GM21447 (cell line): Measurements from ENCODE around the gene BTG4.

Experiments
- ATAC-seq: cut with Tn5 transposase; IDR thresholded peaks from one replicate; pipeline ENCODE4 v1.9.1; 2021; ENCODE audit not compliant: unreplicated experiment

The BTG4 gene

DNA sequence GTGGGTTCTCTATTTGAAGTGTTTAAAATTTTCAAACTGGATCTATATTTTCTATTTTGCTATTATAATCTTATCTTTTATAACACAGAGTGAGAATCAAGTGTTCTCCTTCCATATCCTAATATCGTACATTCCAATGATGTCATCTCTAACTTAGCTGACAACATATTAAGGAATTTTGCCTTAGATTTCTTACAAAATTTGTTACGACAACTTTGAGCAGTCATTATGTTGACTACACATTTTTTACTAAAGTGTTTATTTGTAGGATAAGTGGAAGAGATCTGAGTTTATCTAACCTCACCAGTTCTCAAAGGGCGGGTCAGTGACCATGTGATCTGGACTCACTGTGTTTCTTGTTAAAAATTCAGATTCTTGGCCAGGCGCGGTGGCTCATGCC is 12.7 kb downstream of the BTG4 start:
- no peak for ATAC-seq

DNA sequence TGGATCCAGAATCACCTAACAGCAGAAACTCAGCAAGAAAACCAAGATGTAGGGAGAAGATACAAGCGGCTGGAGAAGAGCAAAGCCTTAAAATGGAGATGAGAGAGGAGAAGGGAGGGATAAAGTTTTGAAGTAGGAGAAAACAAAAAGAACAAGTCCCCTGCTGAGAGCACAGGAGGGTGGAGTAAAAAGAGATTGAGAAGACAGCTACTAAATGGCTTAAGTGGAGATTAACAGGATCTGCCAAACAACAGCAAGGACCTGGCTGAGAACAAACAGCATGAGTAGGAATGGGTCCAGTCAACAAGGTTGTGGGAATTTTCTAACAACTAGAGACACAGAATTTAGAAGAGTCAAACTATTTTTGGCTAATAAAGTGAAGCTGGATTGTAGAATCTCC is 18.1 kb downstream of the BTG4 start:
- ATAC-seq, result no peak

GRCh38 chr11:111490496-111490895 is 21.7 kb downstream of the BTG4 start:
- ATAC-seq, result no peak

DNA sequence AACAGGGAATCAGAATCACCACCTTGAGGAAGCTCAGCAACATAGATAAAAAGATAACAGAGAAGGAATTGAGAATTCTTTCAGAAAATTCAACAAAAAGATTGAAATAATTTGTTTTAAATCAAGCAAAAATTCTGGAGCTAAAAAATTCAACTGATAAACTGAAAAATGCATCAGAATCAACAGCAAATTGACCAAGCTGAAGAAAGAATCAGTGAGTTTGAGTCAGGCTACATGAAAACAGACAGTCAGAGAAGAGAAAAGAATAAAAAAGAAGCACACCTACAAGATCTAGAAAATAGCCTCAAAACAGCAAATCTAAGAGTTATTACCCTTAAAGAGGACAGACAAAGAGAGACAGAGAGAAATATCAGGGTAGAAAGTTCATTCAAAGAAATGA is 28.8 kb downstream of the BTG4 start:
- ATAC-seq, result no peak

- ATAC-seq, result no peak
These were observed 32.5 kb downstream of the BTG4 start for GRCh38 chr11:111479666-111480065.

GRCh38 chr11:111477898-111478297 is 34.3 kb downstream of the BTG4 start:
- ATAC-seq, result no peak

- no peak for ATAC-seq
These were observed 35.2 kb downstream of the BTG4 start for GRCh38 chr11:111476956-111477355.

- no peak for ATAC-seq
These were observed 35.8 kb downstream of the BTG4 start for GRCh38 chr11:111476366-111476765.

DNA sequence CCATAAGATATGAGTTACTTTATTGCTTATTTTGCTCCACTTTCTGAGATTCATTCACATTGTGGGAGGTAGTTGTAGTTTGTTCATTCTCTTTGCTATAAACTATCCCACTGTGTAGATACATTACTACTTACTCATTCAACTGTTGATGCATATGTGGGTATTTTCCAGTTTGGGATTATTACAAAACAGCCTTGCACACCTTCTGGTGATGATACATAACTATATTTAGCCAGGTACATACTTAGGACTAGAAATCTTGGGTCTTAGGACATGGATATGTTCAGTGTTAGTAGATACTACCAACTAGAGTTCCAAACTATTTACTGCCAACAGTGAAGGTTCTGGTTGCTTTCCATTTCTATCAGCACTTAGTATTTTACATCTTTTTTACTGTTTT is 37.8 kb downstream of the BTG4 start:
- no peak for ATAC-seq

- no peak for ATAC-seq
These were observed 40.0 kb downstream of the BTG4 start for GRCh38 chr11:111472228-111472627.

DNA sequence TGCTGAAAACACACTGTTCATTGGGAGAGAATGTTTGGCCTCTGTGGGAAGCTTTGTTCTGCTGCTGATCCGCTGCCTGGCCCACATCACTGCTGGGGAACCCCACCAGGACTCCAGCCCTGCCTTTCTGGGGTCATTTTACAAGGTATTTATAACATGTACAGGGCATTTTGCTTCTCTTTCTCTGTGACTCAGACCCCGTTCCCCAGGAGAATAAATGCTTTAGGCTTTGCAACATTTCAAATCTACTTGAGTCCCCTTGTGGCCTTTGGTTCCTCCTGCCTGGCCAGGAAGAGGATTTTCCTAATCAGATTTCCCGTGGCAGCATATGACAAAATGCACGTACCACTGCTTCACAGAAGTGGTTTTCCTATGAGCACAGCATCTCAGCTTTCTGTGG is 43.0 kb downstream of the BTG4 start:
- no peak for ATAC-seq

GRCh38 chr11:111466615-111467014 is 45.6 kb downstream of the BTG4 start:
- no peak for ATAC-seq

- no peak for ATAC-seq
These were observed 46.8 kb downstream of the BTG4 start for GRCh38 chr11:111465400-111465799.

DNA sequence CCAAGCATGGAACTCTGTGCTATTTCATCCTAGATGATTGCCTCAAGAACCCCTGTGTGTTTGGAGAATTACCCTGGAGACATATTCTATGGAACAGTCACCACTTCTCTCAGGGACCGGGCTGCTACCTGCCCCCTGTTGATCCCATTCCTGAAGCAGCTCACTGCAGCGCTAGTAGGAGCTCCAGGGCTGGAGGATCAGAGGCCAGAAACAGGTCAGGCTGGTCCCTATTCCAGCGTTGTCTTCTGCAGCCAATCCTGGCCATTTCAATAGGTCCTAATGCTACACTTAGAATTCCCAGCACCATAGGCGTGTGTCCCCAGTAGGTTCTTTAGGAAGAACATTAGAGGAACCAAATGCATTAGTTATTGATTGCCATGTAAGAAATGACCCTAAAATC is 48.9 kb downstream of the BTG4 start:
- no peak for ATAC-seq

DNA sequence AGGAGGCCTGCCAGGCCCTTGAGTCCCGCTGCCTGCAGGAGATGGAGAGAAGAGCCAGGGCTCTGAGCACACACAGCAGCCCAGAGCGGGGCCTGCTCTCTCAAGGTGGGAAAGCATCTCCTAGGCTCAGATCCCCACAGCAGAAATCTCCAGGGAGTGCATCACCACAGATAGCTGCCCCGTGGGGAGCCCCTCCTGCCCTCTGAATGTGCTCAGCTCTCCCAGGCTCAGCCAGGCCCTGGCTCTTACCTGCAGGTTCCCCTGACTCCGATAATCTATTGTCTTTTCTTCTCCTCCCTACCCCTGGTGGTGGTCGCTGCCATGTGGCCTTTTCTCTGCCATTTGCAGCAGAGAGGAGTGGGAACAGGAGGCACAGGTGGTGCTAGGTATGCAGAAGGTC is 49.9 kb downstream of the BTG4 start:
- ATAC-seq, result no peak

- ATAC-seq, result no peak
These were observed 50.5 kb downstream of the BTG4 start for GRCh38 chr11:111461460-111462235.

- no peak for ATAC-seq
These were observed 51.3 kb downstream of the BTG4 start for GRCh38 chr11:111460856-111461255.

- no peak for ATAC-seq
These were observed 51.8 kb downstream of the BTG4 start for GRCh38 chr11:111460340-111460739.

GRCh38 chr11:111459506-111460270 is 52.5 kb downstream of the BTG4 start:
- no peak for ATAC-seq

DNA sequence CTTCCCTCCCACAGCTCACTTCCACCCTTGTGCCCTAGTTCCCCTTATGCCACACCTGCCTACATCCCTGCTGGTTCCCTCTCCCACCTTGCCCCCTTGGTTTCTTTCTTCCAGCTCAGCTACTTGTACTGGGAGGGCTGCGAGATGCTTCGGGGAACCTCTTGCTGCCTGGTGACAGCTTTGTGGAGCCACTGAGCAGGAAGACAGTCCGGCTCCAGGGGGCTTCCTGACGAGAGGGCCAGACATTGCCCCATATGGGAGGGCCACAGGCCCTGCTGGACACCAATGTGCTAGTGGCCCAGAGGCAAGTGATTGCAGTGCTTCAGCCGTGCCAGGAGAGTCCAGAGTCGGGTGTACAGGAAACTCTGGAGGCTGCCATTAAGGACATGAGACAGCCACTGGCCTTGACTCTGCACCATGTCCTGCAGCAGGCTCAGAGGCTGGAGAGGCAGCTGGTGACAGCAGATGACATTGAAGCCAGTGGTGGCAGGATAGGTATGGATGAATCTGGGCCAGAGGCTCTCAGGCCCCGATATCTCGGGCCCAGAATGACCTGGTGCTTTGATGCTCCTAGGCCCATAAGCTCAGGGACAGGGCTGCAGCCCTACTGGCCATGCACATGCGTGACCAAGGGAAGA is 54.3 kb downstream of the BTG4 start:
- ATAC-seq, result no peak

DNA sequence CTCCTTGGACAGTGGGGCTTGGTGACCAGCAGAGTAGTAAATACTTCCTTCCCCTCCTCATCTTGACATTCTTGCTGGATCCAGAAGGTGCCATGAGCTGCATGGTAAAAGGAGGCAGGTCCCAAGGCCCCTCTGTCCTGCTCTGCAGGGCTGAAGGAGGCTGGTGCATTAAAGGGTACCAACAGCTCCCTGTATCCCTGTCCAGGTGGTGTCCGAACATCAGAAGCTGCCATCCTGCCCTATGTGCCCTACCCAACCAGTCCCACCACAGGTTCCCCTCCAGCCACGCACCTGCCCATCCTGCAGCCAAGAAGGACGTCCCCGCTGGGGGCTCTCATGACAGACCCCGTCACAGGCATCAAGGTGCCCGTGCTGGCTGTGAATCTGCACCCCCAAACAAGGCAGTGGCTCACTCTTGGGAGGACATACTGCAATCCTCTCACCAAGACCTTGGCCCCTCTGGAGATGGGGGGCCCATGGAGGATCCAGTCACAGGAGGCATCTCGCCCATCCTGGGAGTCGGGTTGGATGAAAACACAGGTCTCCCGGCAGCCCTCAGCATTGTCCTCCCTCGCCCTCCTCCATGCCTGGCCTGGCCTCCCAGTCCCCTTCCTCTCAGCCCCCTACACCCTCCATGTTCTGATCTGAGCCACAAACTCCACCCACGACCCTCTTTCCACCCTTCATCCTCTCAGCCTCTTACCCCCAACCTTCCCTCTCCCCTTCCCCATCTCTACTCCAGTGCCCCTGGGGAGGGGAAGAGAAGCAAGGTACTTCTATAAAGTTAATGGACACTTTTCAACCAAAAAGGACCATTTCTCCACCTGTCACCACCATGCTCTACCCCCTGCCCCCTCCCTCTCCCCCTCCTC is 55.1 kb downstream of the BTG4 start:
- no peak for ATAC-seq
